GM12875 (cell line): ENCODE data around the gene NR2F6.
A peak's percentile ranks its signal among the peaks of the same experiment; 100 is the strongest.
"Not testable (repeated sequence)": the region's sequence is repeated elsewhere in the genome, so short reads cannot be mapped to it uniquely, and the experiment has no call there.

Experiments
- H3K4me3 ChIP-seq: one replicate; pipeline ENCODE4 v1.5.1; 2011; ENCODE audit warnings: low read depth, low read length, control low read depth
- CTCF ChIP-seq: IDR thresholded peaks from 2 replicates; pipeline ENCODE4 v1.5.1; 2011; ENCODE audit warnings: low read depth, mild to moderate bottlenecking, control low read depth, inconsistent platforms, low read length, moderate library complexity, borderline replicate concordance; ENCODE audit not compliant: insufficient read depth

NR2F6 gene

GRCh38 chr19:17275441-17276175 lies 29.9 kb upstream of the NR2F6 start:
- no peak overlapping the region for H3K4me3 ChIP-seq
- no peak for TF ChIP-seq CTCF

GRCh38 chr19:17274892-17275291 lies 29.2 kb upstream of the NR2F6 start:
- not testable (repeated sequence) for H3K4me3 ChIP-seq

GRCh38 chr19:17268754-17269153 lies 23.0 kb upstream of the NR2F6 start:
- TF ChIP-seq CTCF = no peak
- H3K4me3 ChIP-seq = no peak overlapping the region

GRCh38 chr19:17266975-17267788 lies 21.5 kb upstream of the NR2F6 start, which contains the start of gene BABAM1:
Gene BABAM1 (plus strand): TSS chr19:17267443. CDS start chr19:17268807, 1,364 bp downstream.
- no peak for TF ChIP-seq CTCF
- H3K4me3 ChIP-seq = peak within 1 kb of the TSS; percentile 71

GRCh38 chr19:17266589-17266974 lies 20.9 kb upstream of the NR2F6 start:
- H3K4me3 ChIP-seq = peak overlapping the region; percentile 24

GRCh38 chr19:17266026-17266425 lies 20.3 kb upstream of the NR2F6 start:
- TF ChIP-seq CTCF = no peak
- H3K4me3 ChIP-seq = no peak overlapping the region

More at GRCh38 chr19:17266589-17266974, 20.9 kb upstream of the NR2F6 start:
- TF ChIP-seq CTCF = no peak

- no peak within 1 kb of the TSS for H3K4me3 ChIP-seq
- TF ChIP-seq CTCF = no peak
These were observed 18.9 kb upstream of the NR2F6 start, which contains the start of gene USHBP1 for GRCh38 chr19:17264641-17264979. Gene USHBP1 (minus strand): TSS chr19:17264745. CDS start chr19:17264299, 446 bp downstream.
